Endothelial cell of umbilical vein (primary cell): ENCODE results near the gene TGFA. TPM values are rescaled to one million over a fixed set of nuclear protein-coding genes. Genes with fewer than 3 reads are reported as not detected.

Source experiments
- BruUV-seq: library from RNA; stranded (reverse); fragments of 400-500 nt; replicated peaks from 2 replicates; lab custom pipeline; 2021; lab: Mats Ljungman, UMichigan
- CTCF ChIA-PET: fragments of 300-600, 350-600 bp; sonication (Branson Sonifier 250); formaldehyde crosslinking; loops from one replicate; lab custom pipeline; 2021; ENCODE audit warnings: antibody characterized with exemption, inconsistent platforms; lab: Charles Lee
- POLR2A ChIA-PET: fragments of 300-600, 350-600 bp; sonication (Branson Sonifier 250); formaldehyde crosslinking; loops from one replicate; lab custom pipeline; 2021; ENCODE audit warnings: antibody characterized with exemption, inconsistent platforms; lab: Charles Lee
- DNase-seq: peaks from one replicate; pipeline ENCODE4 v3.0.0-alpha.2; 2011; ENCODE audit warnings: low read depth, low spot score
- FAIRE-seq: peaks from 2 replicates; lab custom pipeline; 2011; peaks lifted over from hg19 to GRCh38; lab: Jason Lieb, UNC
- H2AFZ ChIP-seq: 2 replicates; pipeline ENCODE4 v1.6.0; 2012; ENCODE audit warnings: low read depth, low read length, control low read depth, inconsistent platforms
- H3K27ac ChIP-seq: 2 replicates; pipeline ENCODE4 v1.5.1; 2011; ENCODE audit warnings: low read depth, mild to moderate bottlenecking, control low read depth, low read length, moderate library complexity; ENCODE audit not compliant: insufficient read depth
- H3K27me3 ChIP-seq, 2 experiments: 2 replicates each; pipeline versions ENCODE4 v1.6.0 to v1.6.1; 2011; ENCODE audit warnings: low read length in 2 of 2, mixed read lengths in 1 of 2; ENCODE audit not compliant: control insufficient read depth in 2 of 2, insufficient read depth in 2 of 2
- H3K36me3 ChIP-seq, 2 experiments: 2 replicates in 1 of 2; 3 replicates in 1 of 2; pipeline ENCODE4 v1.5.1; 2011; ENCODE audit warnings: low read length in 2 of 2, mild to moderate bottlenecking in 1 of 2, moderate library complexity in 1 of 2; ENCODE audit not compliant: control insufficient read depth in 2 of 2, insufficient read depth in 2 of 2; ENCODE audit errors: extremely low read depth in 1 of 2
- H3K4me1 ChIP-seq: 3 replicates; pipeline ENCODE4 v1.5.1; 2011; ENCODE audit warnings: mild to moderate bottlenecking, low read length; ENCODE audit not compliant: control insufficient read depth, insufficient read depth; ENCODE audit errors: extremely low read depth
- H3K4me2 ChIP-seq: 2 replicates; pipeline ENCODE4 v1.6.1; 2011; ENCODE audit warnings: low read length, control low read depth, mixed read lengths; ENCODE audit not compliant: insufficient read depth
- H3K4me3 ChIP-seq, 3 experiments: fragments of 200-600 bp in 1 of 3; sonication (generic), shearing (Covaris generic) in 1 of 3; replicated peaks in 1 of 3; 2 replicates each; pipeline ENCODE4 v1.5.1; 2011 to 2016; ENCODE audit warnings: control low read depth in 3 of 3, low read length in 3 of 3, mild to moderate bottlenecking in 2 of 3, inconsistent platforms in 1 of 3, low read depth in 1 of 3, moderate library complexity in 1 of 3; ENCODE audit not compliant: insufficient read depth in 1 of 3
- H3K79me2 ChIP-seq: 2 replicates; pipeline ENCODE4 v1.6.0; 2012; ENCODE audit warnings: low read length, inconsistent platforms; ENCODE audit not compliant: control insufficient read depth, insufficient read depth
- H3K9ac ChIP-seq: replicated peaks from 2 replicates; pipeline ENCODE3; 2011; ENCODE audit warnings: low read length, control low read depth; ENCODE audit not compliant: insufficient read depth; ENCODE audit errors: extremely low read depth
- H3K9me1 ChIP-seq: replicated peaks from 3 replicates; pipeline ENCODE4 v1.6.0; 2011; ENCODE audit warnings: mild to moderate bottlenecking, low read length; ENCODE audit not compliant: control insufficient read depth, insufficient read depth; ENCODE audit errors: extremely low read depth
- H3K9me3 ChIP-seq: replicated peaks from 2 replicates; pipeline ENCODE4 v1.5.1; 2012; ENCODE audit warnings: low read length, inconsistent platforms; ENCODE audit not compliant: control insufficient read depth, insufficient read depth
- H4K20me1 ChIP-seq: replicated peaks from 2 replicates; pipeline ENCODE3; 2011; ENCODE audit warnings: mild to moderate bottlenecking, low read length; ENCODE audit not compliant: control insufficient read depth, insufficient read depth; ENCODE audit errors: extremely low read depth
- CTCF ChIP-seq, 2 donors: IDR thresholded peaks; 1 replicate in 1 of 2; 2 replicates in 1 of 2; pipeline ENCODE4 v1.5.1; 2011; ENCODE audit warnings: low read length in 2 of 2, mild to moderate bottlenecking in 2 of 2, moderate library complexity in 2 of 2, control low read depth in 1 of 2, inconsistent platforms in 1 of 2, low read depth in 1 of 2; ENCODE audit not compliant: insufficient read depth in 1 of 2; ENCODE audit errors: extremely low read depth in 1 of 2
- FOS ChIP-seq: IDR thresholded peaks from 2 replicates; pipeline ENCODE4 v1.6.1; 2011; ENCODE audit warnings: mild to moderate bottlenecking, low read length, moderate library complexity, borderline replicate concordance; ENCODE audit not compliant: insufficient read depth
- GATA2 ChIP-seq: IDR thresholded peaks from 2 replicates; pipeline ENCODE4 v1.7.0; 2011; ENCODE audit warnings: low read depth, mild to moderate bottlenecking, moderate library complexity, mixed read lengths, low read length; ENCODE audit not compliant: insufficient read length, insufficient read depth
- JUN ChIP-seq: IDR thresholded peaks from 2 replicates; pipeline ENCODE4 v1.6.1; 2011; ENCODE audit warnings: borderline replicate concordance, low read depth; ENCODE audit not compliant: insufficient read length, insufficient read depth
- MYC ChIP-seq: IDR thresholded peaks from one replicate; pipeline ENCODE4 v1.6.1; 2011; ENCODE audit warnings: mild to moderate bottlenecking, low read depth, low read length
- POLR2A ChIP-seq: IDR thresholded peaks from 2 replicates; pipeline ENCODE4 v1.6.1; 2012; ENCODE audit warnings: low read depth, mild to moderate bottlenecking, control low read depth, low read length
- POLR2AphosphoS5 ChIP-seq: IDR thresholded peaks from 2 replicates; pipeline ENCODE4 v1.6.1; 2012; ENCODE audit warnings: low read depth, mild to moderate bottlenecking, control low read depth, low read length, moderate library complexity; ENCODE audit not compliant: insufficient read depth
- dilution Hi-C: fragments of 300-500 bp; cut with MboI; formaldehyde crosslinking; loops from one replicate; pipeline ENCODE4 v1.15.0; 2019; ENCODE audit warnings: low sequenced_read_pairs; ENCODE audit not compliant: extremely low pct_ligation_motif_present
- intact Hi-C: fragments of 100-400 bp; cut with micrococcal nuclease; formaldehyde crosslinking; loops from one replicate; pipeline ENCODE4 v1.10.0; 2022
- polyA plus RNA-seq, 4 experiments: library from polyadenylated mRNA; depleted of rRNA in 3 of 4; stranded (reverse) in 3 of 4; unstranded in 1 of 4; fragments of >200 nt; gene quantifications; 2 replicates each; pipeline versions ENCODE4 v1.2.1 to v1.2.3, GENCODE V29; 2011 to 2012; ENCODE audit warnings: missing spikeins in 1 of 4
- total RNA-seq: library from RNA; stranded (reverse); gene quantifications from 2 replicates; pipeline ENCODE4 v1.2.3, GENCODE V29; 2021
- TF ChIP-seq, protein P1 (sequence below): IDR thresholded peaks from 2 replicates; pipeline ENCODE4 v1.6.1; 2011; ENCODE audit not compliant: insufficient read depth, insufficient read length

The TGFA gene
- total and polyA plus RNA-seq, 2 donors (not counting 3 experiments of a cell fraction or from before 2014, with no cell fraction given), result 0.22 to 0.32 TPM

DNA sequence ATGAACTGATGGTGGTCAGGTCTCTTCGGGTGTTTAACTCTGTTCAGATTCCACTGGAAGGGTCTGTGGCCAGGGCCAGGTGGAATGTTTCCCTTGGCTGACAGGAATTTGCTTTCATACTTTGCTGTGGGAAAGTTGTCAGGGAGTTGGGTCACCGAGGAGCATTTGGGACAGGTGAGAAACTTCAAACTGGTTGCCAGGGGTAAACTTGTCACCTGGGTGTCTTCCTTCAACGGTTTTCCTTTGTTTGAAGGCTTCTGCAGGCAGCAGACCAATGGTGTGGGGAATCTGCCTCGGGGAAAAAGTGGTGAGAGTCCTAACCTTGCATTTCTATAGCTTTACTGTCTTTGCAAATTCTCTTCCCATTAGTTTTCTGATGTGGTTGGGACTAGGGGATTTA is 92.2 kb downstream of the TGFA start:
- intact Hi-C loops, result no loop called here
- Histone ChIP-seq H3K79me2 (no peaks in the 10 kb centered on the region), H3K9ac (no peak overlapping the region), H3K9me3 (no peaks in the 10 kb centered on the region), H2AFZ (no peak overlapping the region), H3K4me2 (no peak overlapping the region), H3K4me1 (no peaks in the 10 kb centered on the region), H3K36me3 (no peaks in the 10 kb centered on the region), H3K9me1 (no peaks in the 10 kb centered on the region), H3K27me3 (peaks cover 2% of the 10 kb centered on the region in 2 experiments), H3K4me3 (no peak overlapping the region), H4K20me1 (no peaks in the 10 kb centered on the region), H3K27ac (no peak overlapping the region)
- no TSS peak for BruUV-seq
- dilution Hi-C loops, result no loop called here
- ChIA-PET CTCF (no interaction called here), POLR2A (no interaction called here)
- no peak for TF ChIP-seq POLR2AphosphoS5
- TF ChIP-seq, protein P1, sequence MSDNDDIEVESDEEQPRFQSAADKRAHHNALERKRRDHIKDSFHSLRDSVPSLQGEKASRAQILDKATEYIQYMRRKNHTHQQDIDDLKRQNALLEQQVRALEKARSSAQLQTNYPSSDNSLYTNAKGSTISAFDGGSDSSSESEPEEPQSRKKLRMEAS, result no peak
- TF ChIP-seq CTCF (IDR thresholded peaks at IDR 0.05; ENCODE audit: extremely low read depth in 1 of 2, insufficient read depth in 1 of 2, low read depth in 1 of 2, low read length in 2 of 2), result no peak
- no peak for TF ChIP-seq FOS
- TF ChIP-seq GATA2, result no peak
- TF ChIP-seq JUN, result no peak
- TF ChIP-seq POLR2A, result no peak
- TF ChIP-seq MYC, result no peak
- FAIRE-seq (no peak), DNase-seq (no peak)
